H9 (cell line): Measurements from ENCODE around the gene FBXL7. TPM values are rescaled to one million over a fixed set of nuclear protein-coding genes. Genes with fewer than 3 reads are reported as not detected.

ENCODE experiments used
- DNase-seq: peaks from one replicate; pipeline ENCODE4 v3.0.0-alpha.2; 2017
- H2AFZ ChIP-seq: one replicate; pipeline ENCODE4 v1.6.1; 2013; ENCODE audit warnings: mild to moderate bottlenecking, low read length, control low read depth, moderate library complexity
- H2AK5ac ChIP-seq: 2 replicates; pipeline ENCODE4 v1.6.1; 2013; ENCODE audit warnings: low read length, control low read depth, mixed read lengths; ENCODE audit not compliant: insufficient read length
- H2BK120ac ChIP-seq: one replicate; pipeline ENCODE4 v1.6.1; 2013; ENCODE audit warnings: low read depth, mild to moderate bottlenecking, low read length, control low read depth, inconsistent platforms; ENCODE audit not compliant: poor library complexity, severe bottlenecking
- H2BK12ac ChIP-seq: 2 replicates; pipeline ENCODE4 v1.6.1; 2013; ENCODE audit warnings: low read length, control low read depth, mixed read lengths, low read depth; ENCODE audit not compliant: insufficient read length
- H2BK15ac ChIP-seq: 2 replicates; pipeline ENCODE4 v1.6.1; 2013; ENCODE audit warnings: low read depth, low read length, control low read depth
- H2BK20ac ChIP-seq: one replicate; pipeline ENCODE4 v1.6.1; 2013; ENCODE audit warnings: low read depth, mild to moderate bottlenecking, low read length, control low read depth, inconsistent platforms; ENCODE audit not compliant: poor library complexity, severe bottlenecking
- H2BK5ac ChIP-seq: 2 replicates; pipeline ENCODE4 v1.6.1; 2013; ENCODE audit warnings: low read length, control low read depth, mixed read lengths; ENCODE audit not compliant: insufficient read length
- H3K14ac ChIP-seq: 2 replicates; pipeline ENCODE4 v1.6.1; 2013; ENCODE audit warnings: low read length, control low read depth; ENCODE audit not compliant: insufficient read depth
- H3K18ac ChIP-seq: 2 replicates; pipeline ENCODE4 v1.6.1; 2013; ENCODE audit warnings: low read depth, mild to moderate bottlenecking, mixed read lengths, low read length, control low read depth; ENCODE audit not compliant: insufficient read length
- H3K23ac ChIP-seq: 2 replicates; pipeline ENCODE4 v1.6.1; 2013; ENCODE audit warnings: low read length, control low read depth, mixed read lengths, low read depth; ENCODE audit not compliant: insufficient read length
- H3K23me2 ChIP-seq: 2 replicates; pipeline ENCODE4 v1.6.1; 2013; ENCODE audit warnings: low read depth, mild to moderate bottlenecking, mixed read lengths, low read length, control low read depth; ENCODE audit not compliant: insufficient read length, poor library complexity, severe bottlenecking
- H3K27ac ChIP-seq: 2 replicates; pipeline ENCODE4 v1.5.1; 2013; ENCODE audit warnings: low read length, control low read depth, mixed read lengths, low read depth; ENCODE audit not compliant: insufficient read length
- H3K27me3 ChIP-seq: 2 replicates; pipeline ENCODE4 v1.6.1; 2013; ENCODE audit warnings: low read length, control low read depth, inconsistent platforms; ENCODE audit not compliant: insufficient read depth
- H3K4ac ChIP-seq: 2 replicates; pipeline ENCODE4 v1.6.1; 2013; ENCODE audit warnings: low read depth, mild to moderate bottlenecking, control low read depth, inconsistent platforms, low read length, moderate library complexity
- H3K4me1 ChIP-seq: 2 replicates; pipeline ENCODE4 v1.6.1; 2013; ENCODE audit warnings: low read length, control low read depth, inconsistent platforms; ENCODE audit not compliant: insufficient read depth
- H3K4me2 ChIP-seq: 2 replicates; pipeline ENCODE4 v1.6.1; 2013; ENCODE audit warnings: low read length, control low read depth, mixed read lengths; ENCODE audit not compliant: insufficient read length, insufficient read depth
- H3K56ac ChIP-seq: 2 replicates; pipeline ENCODE4 v1.6.1; 2013; ENCODE audit warnings: low read depth, mild to moderate bottlenecking, mixed read lengths, low read length, control low read depth; ENCODE audit not compliant: insufficient read length
- H3K79me1 ChIP-seq: 2 replicates; pipeline ENCODE4 v1.6.1; 2013; ENCODE audit warnings: low read depth, mild to moderate bottlenecking, moderate library complexity, low read length, control low read depth, inconsistent platforms; ENCODE audit not compliant: insufficient read depth, poor library complexity, severe bottlenecking
- H3K79me2 ChIP-seq: 2 replicates; pipeline ENCODE4 v1.6.1; 2013; ENCODE audit warnings: low read length, control low read depth, inconsistent platforms; ENCODE audit not compliant: insufficient read depth
- H3K9ac ChIP-seq: 2 replicates; pipeline ENCODE4 v1.6.1; 2013; ENCODE audit warnings: low read length, control low read depth, mixed read lengths; ENCODE audit not compliant: insufficient read length; ENCODE audit errors: extremely low read depth
- H3K9me3 ChIP-seq: one replicate; pipeline ENCODE4 v1.6.1; 2013; ENCODE audit warnings: low read depth, low read length, inconsistent platforms; ENCODE audit not compliant: control insufficient read depth
- H3T11ph ChIP-seq: one replicate; pipeline ENCODE4 v1.6.1; 2013; ENCODE audit warnings: mild to moderate bottlenecking, low read length, control low read depth, inconsistent platforms
- H4K20me1 ChIP-seq: one replicate; pipeline ENCODE4 v1.6.1; 2013; ENCODE audit not compliant: control insufficient read depth, insufficient read length, insufficient read depth
- H4K5ac ChIP-seq: 2 replicates; pipeline ENCODE4 v1.6.1; 2013; ENCODE audit warnings: low read depth, mild to moderate bottlenecking, mixed read lengths, low read length, control low read depth; ENCODE audit not compliant: insufficient read length
- H4K8ac ChIP-seq: replicated peaks from 2 replicates; pipeline ENCODE4 v1.6.1; 2013; ENCODE audit warnings: low read length, control low read depth, mixed read lengths, low read depth; ENCODE audit not compliant: insufficient read length
- H4K91ac ChIP-seq: 2 replicates; pipeline ENCODE4 v1.6.1; 2013; ENCODE audit warnings: low read depth, mild to moderate bottlenecking, moderate library complexity, mixed read lengths, low read length, control low read depth; ENCODE audit not compliant: insufficient read length
- H3K27ac Mint-ChIP-seq, 3 experiments: 2 replicates in 2 of 3; 3 replicates in 1 of 3; pipeline ENCODE4 v1.8.0; 2020 to 2021; ENCODE audit warnings: mixed read lengths in 3 of 3, mild to moderate bottlenecking in 1 of 3, moderate library complexity in 1 of 3
- H3K27me3 Mint-ChIP-seq: 2 replicates; pipeline ENCODE4 v1.8.0; 2021; ENCODE audit warnings: low read depth, mild to moderate bottlenecking, moderate library complexity, mixed read lengths
- H3K36me3 Mint-ChIP-seq, 3 experiments: 2 replicates in 2 of 3; 3 replicates in 1 of 3; pipeline ENCODE4 v1.8.0; 2020 to 2021; ENCODE audit warnings: low read depth in 3 of 3, mixed read lengths in 3 of 3; ENCODE audit not compliant: insufficient read depth in 1 of 3
- H3K4me1 Mint-ChIP-seq, 2 experiments: 2 replicates each; pipeline ENCODE4 v1.8.0; 2020; ENCODE audit warnings: mixed read lengths in 2 of 2
- H3K4me3 Mint-ChIP-seq, 2 experiments: 2 replicates in 1 of 2; 3 replicates in 1 of 2; pipeline ENCODE4 v1.8.0; 2020 to 2021; ENCODE audit warnings: mild to moderate bottlenecking in 2 of 2, mixed read lengths in 2 of 2, moderate library complexity in 1 of 2
- H3K9me3 Mint-ChIP-seq, 2 experiments: 2 replicates in 1 of 2; 3 replicates in 1 of 2; pipeline ENCODE4 v1.8.0; 2020; ENCODE audit warnings: mild to moderate bottlenecking in 2 of 2, mixed read lengths in 2 of 2, moderate library complexity in 1 of 2
- total RNA-seq: library from RNA; stranded (reverse); gene quantifications from 2 replicates; pipeline ENCODE4 v1.2.1, GENCODE V29; 2021
- TF ChIP-seq, protein P1 (sequence below): fragments of 200-600 bp; sonication (generic); conservative IDR thresholded peaks from 3 replicates; pipeline ENCODE4 v1.8.0; 2021; ENCODE audit warnings: antibody characterized with exemption, mild to moderate bottlenecking

The FBXL7 gene
- total RNA-seq, 1 experiment from 2014 or later, result 14.6 TPM

GRCh38 chr5:15704397-15704947 lies 204.5 kb downstream of the FBXL7 start:
- Histone ChIP-seq H3K9ac (no peak overlapping the region), H3K79me1 (no peaks in the 10 kb centered on the region), H4K20me1 (no peaks in the 10 kb centered on the region), H3K27me3 (no peaks in the 10 kb centered on the region), H2BK5ac (no peak overlapping the region), H2BK15ac (no peak overlapping the region), H2AFZ (no peak overlapping the region), H3K56ac (no peak overlapping the region), H3K4ac (no peak overlapping the region), H2BK20ac (no peak overlapping the region), H3K79me2 (no peaks in the 10 kb centered on the region), H3K18ac (no peak overlapping the region), H3K14ac (no peak overlapping the region), H3K4me1 (peaks cover 3% of the 10 kb centered on the region; the same call in 1 of the 2 replicates), H3K23ac (no peak overlapping the region), H3K27ac (no peak overlapping the region), H4K8ac (no peak overlapping the region), H4K5ac (no peak overlapping the region), H2AK5ac (no peak overlapping the region), H3K4me2 (no peak overlapping the region), H2BK12ac (no peak overlapping the region), H3K9me3 (no peaks in the 10 kb centered on the region), H2BK120ac (no peak overlapping the region), H3T11ph (no peak overlapping the region), H3K23me2 (no peaks in the 10 kb centered on the region), H4K91ac (no peak overlapping the region)
- no peaks in the 10 kb centered on the region for H3K27me3 Mint-ChIP-seq
- no peak overlapping the region; a peak in 1 of 7 replicates for H3K27ac Mint-ChIP-seq
- TF ChIP-seq, protein P1, sequence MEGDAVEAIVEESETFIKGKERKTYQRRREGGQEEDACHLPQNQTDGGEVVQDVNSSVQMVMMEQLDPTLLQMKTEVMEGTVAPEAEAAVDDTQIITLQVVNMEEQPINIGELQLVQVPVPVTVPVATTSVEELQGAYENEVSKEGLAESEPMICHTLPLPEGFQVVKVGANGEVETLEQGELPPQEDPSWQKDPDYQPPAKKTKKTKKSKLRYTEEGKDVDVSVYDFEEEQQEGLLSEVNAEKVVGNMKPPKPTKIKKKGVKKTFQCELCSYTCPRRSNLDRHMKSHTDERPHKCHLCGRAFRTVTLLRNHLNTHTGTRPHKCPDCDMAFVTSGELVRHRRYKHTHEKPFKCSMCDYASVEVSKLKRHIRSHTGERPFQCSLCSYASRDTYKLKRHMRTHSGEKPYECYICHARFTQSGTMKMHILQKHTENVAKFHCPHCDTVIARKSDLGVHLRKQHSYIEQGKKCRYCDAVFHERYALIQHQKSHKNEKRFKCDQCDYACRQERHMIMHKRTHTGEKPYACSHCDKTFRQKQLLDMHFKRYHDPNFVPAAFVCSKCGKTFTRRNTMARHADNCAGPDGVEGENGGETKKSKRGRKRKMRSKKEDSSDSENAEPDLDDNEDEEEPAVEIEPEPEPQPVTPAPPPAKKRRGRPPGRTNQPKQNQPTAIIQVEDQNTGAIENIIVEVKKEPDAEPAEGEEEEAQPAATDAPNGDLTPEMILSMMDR, result no peak
- no peak for DNase-seq
- H3K36me3 Mint-ChIP-seq, result peaks cover 0 to 3% (median 0%) of the 10 kb centered on the region in 3 experiments; a peak in 2 of 7 replicates
- H3K4me3 Mint-ChIP-seq, result no peak overlapping the region
- no peaks in the 10 kb centered on the region; a peak in 2 of 5 replicates for H3K9me3 Mint-ChIP-seq
- peaks cover 23 to 28% of the 10 kb centered on the region in 2 experiments for H3K4me1 Mint-ChIP-seq
